ENCODE results near the gene MPEG1.

Gene MPEG1

GRCh38 chr11:59219836-59220235 is 7.1 kb upstream of the MPEG1 start:
- Histone ChIP-seq H3K36me3 (ENCODE audit: insufficient read depth, low read length) (no peaks in the 10 kb centered on the region), H2AFZ (ENCODE audit: low read depth, low read length) (no peak overlapping the region), H3K4me1 (ENCODE audit: insufficient read depth, low read length) (peaks cover 9% of the 10 kb centered on the region), H3K9ac (ENCODE audit: low read depth, low read length) (no peak overlapping the region), H3K27ac (ENCODE audit: low read length) (no peak overlapping the region), H3K27me3 (ENCODE audit: insufficient read depth, low read length, poor library complexity) (no peaks in the 10 kb centered on the region), H3K9me3 (ENCODE audit: insufficient read depth, low read length, severe bottlenecking) (no peaks in the 10 kb centered on the region), H4K20me1 (ENCODE audit: insufficient read depth, low read length) (no peaks in the 10 kb centered on the region), H3K79me2 (ENCODE audit: insufficient read depth, low read length) (no peaks in the 10 kb centered on the region), H3K4me2 (ENCODE audit: insufficient read depth, low read length) (no peak overlapping the region), H3K4me3 (ENCODE audit: low read depth in 1 of 2, low read length in 2 of 2) (no peak overlapping the region)
- ATAC-seq (ENCODE audit: insufficient read depth, low read depth): no peak
- TF ChIP-seq EZH2 (IDR thresholded peaks at IDR 0.05; ENCODE audit: borderline replicate concordance, low read depth, low read length, severe bottlenecking) (no peak), CTCF (IDR thresholded peaks at IDR 0.05; ENCODE audit: borderline replicate concordance, extremely low read depth, low read length, poor library complexity, severe bottlenecking) (no peak)
- no peak for DNase-seq

- H3K9me3 ChIP-seq (ENCODE audit: insufficient read depth, low read length, severe bottlenecking): no peaks in the 10 kb centered on the region
- TF ChIP-seq EZH2 (IDR thresholded peaks at IDR 0.05; ENCODE audit: borderline replicate concordance, low read depth, low read length, severe bottlenecking) (no peak), CTCF (IDR thresholded peaks at IDR 0.05; ENCODE audit: borderline replicate concordance, extremely low read depth, low read length, poor library complexity, severe bottlenecking) (no peak)
- H4K20me1 ChIP-seq (ENCODE audit: insufficient read depth, low read length): no peaks in the 10 kb centered on the region
- no peak overlapping the region for H2AFZ ChIP-seq (ENCODE audit: low read depth, low read length)
- no peak overlapping the region for H3K4me3 ChIP-seq (ENCODE audit: low read depth in 1 of 2, low read length in 2 of 2)
- H3K27me3 ChIP-seq (ENCODE audit: insufficient read depth, low read length, poor library complexity): no peaks in the 10 kb centered on the region
- H3K79me2 ChIP-seq (ENCODE audit: insufficient read depth, low read length): no peaks in the 10 kb centered on the region
- H3K4me1 ChIP-seq (ENCODE audit: insufficient read depth, low read length): peaks cover 9% of the 10 kb centered on the region
- H3K9ac ChIP-seq (ENCODE audit: low read depth, low read length): no peak overlapping the region
- no peak overlapping the region for H3K4me2 ChIP-seq (ENCODE audit: insufficient read depth, low read length)
- H3K36me3 ChIP-seq (ENCODE audit: insufficient read depth, low read length): no peaks in the 10 kb centered on the region
- no peak for DNase-seq
- ATAC-seq (ENCODE audit: insufficient read depth, low read depth): no peak
- no peak overlapping the region for H3K27ac ChIP-seq (ENCODE audit: low read length)
Observed at GRCh38 chr11:59218893-59219292, 6.2 kb upstream of the MPEG1 start.

GRCh38 chr11:59218319-59218718 is 5.6 kb upstream of the MPEG1 start:
- Histone ChIP-seq H3K4me1 (ENCODE audit: insufficient read depth, low read length) (peaks cover 9% of the 10 kb centered on the region), H3K27ac (ENCODE audit: low read length) (no peak overlapping the region), H3K79me2 (ENCODE audit: insufficient read depth, low read length) (no peaks in the 10 kb centered on the region), H3K27me3 (ENCODE audit: insufficient read depth, low read length, poor library complexity) (no peaks in the 10 kb centered on the region), H2AFZ (ENCODE audit: low read depth, low read length) (no peak overlapping the region), H3K4me3 (ENCODE audit: low read depth in 1 of 2, low read length in 2 of 2) (no peak overlapping the region), H4K20me1 (ENCODE audit: insufficient read depth, low read length) (no peaks in the 10 kb centered on the region), H3K36me3 (ENCODE audit: insufficient read depth, low read length) (no peaks in the 10 kb centered on the region), H3K9me3 (ENCODE audit: insufficient read depth, low read length, severe bottlenecking) (no peaks in the 10 kb centered on the region), H3K9ac (ENCODE audit: low read depth, low read length) (no peak overlapping the region), H3K4me2 (ENCODE audit: insufficient read depth, low read length) (no peak overlapping the region)
- ATAC-seq (ENCODE audit: insufficient read depth, low read depth) (no peak), DNase-seq (no peak)
- TF ChIP-seq CTCF (IDR thresholded peaks at IDR 0.05; ENCODE audit: borderline replicate concordance, extremely low read depth, low read length, poor library complexity, severe bottlenecking) (no peak), EZH2 (IDR thresholded peaks at IDR 0.05; ENCODE audit: borderline replicate concordance, low read depth, low read length, severe bottlenecking) (no peak)

Measured in DND-41 (cell line).